Spleen (tissue), 11 donors: ENCODE results near the gene CCL21. TPM values are rescaled to one million over a fixed set of nuclear protein-coding genes. Genes with fewer than 3 reads are reported as not detected.

Source experiments
- DNase-seq: peaks from one replicate; pipeline ENCODE4 v3.0.0-alpha.2; 2020
- H3K27ac ChIP-seq, 8 donors: fragments of 200-600 bp; sonication (generic) in 7 of 8; 1 replicate in 4 of 8; 2 replicates in 4 of 8; pipeline versions ENCODE4 v1.5.0 to v1.8.0; 2016 to 2021; ENCODE audit warnings: inconsistent platforms in 4 of 8, mild to moderate bottlenecking in 4 of 8, moderate library complexity in 1 of 8
- H3K27me3 ChIP-seq, 7 donors: fragments of 200-600 bp; sonication (generic) in 6 of 7; replicated peaks in 1 of 7; 1 replicate in 4 of 7; 2 replicates in 3 of 7; pipeline versions ENCODE4 v1.5.0 to v1.8.0; 2016 to 2021; ENCODE audit warnings: inconsistent platforms in 3 of 7, mild to moderate bottlenecking in 1 of 7
- H3K36me3 ChIP-seq, 6 donors: fragments of 200-600 bp; sonication (generic) in 5 of 6; 1 replicate in 4 of 6; 2 replicates in 2 of 6; pipeline versions ENCODE4 v1.5.0 to v1.8.0; 2016 to 2021; ENCODE audit warnings: inconsistent platforms in 2 of 6
- H3K4me1 ChIP-seq, 6 donors: fragments of 200-600 bp; sonication (generic) in 5 of 6; 1 replicate in 3 of 6; 2 replicates in 3 of 6; pipeline versions ENCODE4 v1.5.0 to v1.8.0; 2016 to 2021; ENCODE audit warnings: inconsistent platforms in 3 of 6
- H3K4me3 ChIP-seq, 8 donors: fragments of 200-600 bp; sonication (generic) in 7 of 8; 1 replicate in 4 of 8; 2 replicates in 4 of 8; pipeline versions ENCODE4 v1.5.0 to v1.8.0; 2016 to 2021; ENCODE audit warnings: inconsistent platforms in 4 of 8, mild to moderate bottlenecking in 4 of 8, moderate library complexity in 2 of 8
- H3K9me3 ChIP-seq, 8 donors: fragments of 200-600 bp; sonication (generic) in 7 of 8; 1 replicate in 4 of 8; 2 replicates in 4 of 8; pipeline versions ENCODE4 v1.5.0 to v1.8.0; 2016 to 2021; ENCODE audit warnings: inconsistent platforms in 4 of 8
- CTCF ChIP-seq, 11 experiments: fragments of 200-600 bp in 7 of 11; fragments of 450-650 bp in 4 of 11; sonication (generic) in 4 of 11; IDR thresholded peaks in 8 of 11; conservative IDR thresholded peaks in 3 of 11; 1 replicate in 7 of 11; 2 replicates in 4 of 11; pipeline versions ENCODE4 v1.4.0 to v1.8.0; 2016 to 2021; ENCODE audit warnings: antibody characterized with exemption in 11 of 11, inconsistent platforms in 4 of 11, mild to moderate bottlenecking in 1 of 11
- POLR2A ChIP-seq, 3 donors: fragments of 450-650 bp; IDR thresholded peaks; one replicate each; pipeline ENCODE4 v1.5.1; 2017; ENCODE audit warnings: antibody characterized with exemption in 3 of 3, mild to moderate bottlenecking in 1 of 3
- POLR2AphosphoS5 ChIP-seq, 3 donors: sonication (generic); formaldehyde crosslinking; IDR thresholded peaks; one replicate each; pipeline ENCODE4 v1.5.1; 2017; ENCODE audit warnings: antibody characterized with exemption in 3 of 3
- WGBS, 5 donors: extraction: QIAGEN DNeasy Blood & Tissue Kit in 3 of 5; methylation state at CpG; one replicate each; pipeline versions ENCODE4 v1.1.5 to v1.1.7; 2013 to 2018; 5-methylcytosine and 5-hydroxymethylcytosine counted together
- intact Hi-C: fragments of 100-400 bp; cut with DNase I; formaldehyde crosslinking; loops from one replicate; pipeline ENCODE4 v1.15.0; 2023; ENCODE audit warnings: low total_unique reads
- polyA plus RNA-seq, 3 donors: library from polyadenylated mRNA; stranded (reverse); fragments of 200-250 nt; gene quantifications; one replicate each; pipeline ENCODE4 v1.2.1, GENCODE V29; 2013
- total RNA-seq, 7 donors: library from RNA; depleted of rRNA in 3 of 7; stranded (reverse); fragments of >200 nt in 3 of 7; fragmentation: NEBNext Ultra II Directional in 4 of 7; extraction: Animal tissue kit (Norgen Biotek cat#: 25700) in 4 of 7; gene quantifications; one replicate each; pipeline versions ENCODE4 v1.1.0 to v1.2.1, GENCODE V29; 2016 to 2021
- donor health status: healthy with polysubstance abuse.
- donor health status: DM: no; HTN: no; CAD: no; lungs with moderate emphysema.
- donor health status: DM: no; HTN: no; CAD: no.
- donor health status: Bipolar disorder and iron deficiency.
- donor health status: healthy.
- donor health status: DM: no; HTN: no; CAD: no.
- donor health status: DM: yes; HTN: yes; CAD: no.

The CCL21 gene
- total and polyA plus RNA-seq, 10 donors, result 45.1 to 367 (median 186) TPM

DNA sequence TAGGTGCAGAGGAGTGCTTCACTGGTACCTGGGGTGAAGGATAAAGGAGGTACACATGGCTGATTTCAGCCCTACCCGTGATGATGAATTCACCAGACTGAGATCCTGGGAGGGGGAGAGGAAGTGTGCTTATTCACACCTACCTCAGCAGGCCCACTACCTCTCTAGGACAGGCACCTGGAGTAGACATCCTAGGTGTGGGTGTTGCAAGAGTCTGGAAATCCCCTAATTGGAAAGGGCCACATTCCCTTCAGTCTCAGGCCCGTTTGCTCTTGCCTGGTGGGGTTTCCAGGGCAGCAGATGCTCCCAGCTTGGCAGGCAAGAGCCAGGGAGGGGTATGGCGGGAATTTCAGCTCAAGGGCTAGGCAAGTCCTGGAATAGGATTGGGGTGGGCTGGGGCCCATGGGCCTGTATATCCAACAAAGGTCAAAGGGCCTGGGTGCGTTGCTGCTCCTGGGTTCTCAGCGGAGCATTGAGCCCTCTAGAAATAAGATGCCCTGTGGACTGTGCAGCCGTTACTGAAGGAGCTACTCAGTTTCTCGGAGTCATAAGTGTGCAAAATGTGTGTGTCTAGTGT lies 5.8 kb upstream of the CCL21 start:
- peak; percentile 51 for DNase-seq
- Histone ChIP-seq H3K27ac (no peak overlapping the region), H3K4me1 (peaks cover 0 to 14% (median 7%) of the 10 kb centered on the region in 6 donors), H3K36me3 (no peaks in the 10 kb centered on the region), H3K27me3 (no peaks in the 10 kb centered on the region), H3K9me3 (no peaks in the 10 kb centered on the region), H3K4me3 (no peak overlapping the region)
- 83 to 90% (median 85%) methylated on average over 7 of the region's 7 CpGs for WGBS, 5 donors
- TF ChIP-seq CTCF (IDR thresholded peaks at IDR 0.05 in 8 of 11, conservative IDR thresholded peaks at IDR 0.05 in 3 of 11) (no peak), POLR2A (IDR thresholded peaks at IDR 0.05) (no peak), POLR2AphosphoS5 (IDR thresholded peaks at IDR 0.05) (no peak)
- intact Hi-C loops, result no loop called here

GRCh38 chr9:34714007-34714406 lies 4.1 kb upstream of the CCL21 start:
- intact Hi-C loops, result no loop called here
- TF ChIP-seq CTCF (IDR thresholded peaks at IDR 0.05 in 8 of 11, conservative IDR thresholded peaks at IDR 0.05 in 3 of 11) (no peak), POLR2AphosphoS5 (IDR thresholded peaks at IDR 0.05) (no peak), POLR2A (IDR thresholded peaks at IDR 0.05) (no peak)
- no peaks in the 10 kb centered on the region for H3K36me3 ChIP-seq
- H3K9me3 ChIP-seq, result no peaks in the 10 kb centered on the region
- DNase-seq, result no peak
- H3K4me3 ChIP-seq, result no peak overlapping the region
- H3K27me3 ChIP-seq, result no peaks in the 10 kb centered on the region
- H3K4me1 ChIP-seq, result peaks cover 2 to 30% (median 15%) of the 10 kb centered on the region in 6 donors
- H3K27ac ChIP-seq, result no peak overlapping the region

- no peak overlapping the region for H3K27ac ChIP-seq
- no peaks in the 10 kb centered on the region for H3K9me3 ChIP-seq
- H3K27me3 ChIP-seq, result no peaks in the 10 kb centered on the region
- intact Hi-C loops, result no loop called here
- H3K4me1 ChIP-seq, result peaks cover 0 to 20% (median 11%) of the 10 kb centered on the region in 6 donors
- H3K4me3 ChIP-seq, result no peak overlapping the region
- WGBS, 5 donors, result 57 to 79% (median 70%) methylated on average over 1 of the region's 1 CpG
- DNase-seq, result no peak
- TF ChIP-seq POLR2A (IDR thresholded peaks at IDR 0.05) (no peak), CTCF (IDR thresholded peaks at IDR 0.05 in 8 of 11, conservative IDR thresholded peaks at IDR 0.05 in 3 of 11) (no peak), POLR2AphosphoS5 (IDR thresholded peaks at IDR 0.05) (no peak)
- no peaks in the 10 kb centered on the region for H3K36me3 ChIP-seq
Observed at GRCh38 chr9:34712140-34712539, 2.2 kb upstream of the CCL21 start.

- TF ChIP-seq POLR2AphosphoS5 (IDR thresholded peaks at IDR 0.05) (no peak), CTCF (IDR thresholded peaks at IDR 0.05 in 8 of 11, conservative IDR thresholded peaks at IDR 0.05 in 3 of 11) (no peak), POLR2A (IDR thresholded peaks at IDR 0.05) (no peak)
- Histone ChIP-seq H3K4me1 (peaks cover 0 to 20% (median 11%) of the 10 kb centered on the region in 6 donors), H3K4me3 (no peak overlapping the region), H3K27ac (peak overlapping the region in 5 of 8 donors; percentile 44 to 57 (median 46)), H3K36me3 (no peaks in the 10 kb centered on the region), H3K27me3 (no peaks in the 10 kb centered on the region), H3K9me3 (no peaks in the 10 kb centered on the region)
- intact Hi-C loops, result no loop called here
- DNase-seq, result no peak
- WGBS, 5 donors, result 76 to 100% (median 88%) methylated on average over 3 to 9 of the region's 9 CpGs
Observed at GRCh38 chr9:34709196-34709978, 549 bp downstream of the CCL21 start.
